Measurements from ENCODE around the gene CNN2. TPM values are rescaled to one million over a fixed set of nuclear protein-coding genes. Genes with fewer than 3 reads are reported as not detected.

The CNN2 gene
- polyA plus RNA-seq, 1 donor from 2014 or later: 42.8 TPM

DNA sequence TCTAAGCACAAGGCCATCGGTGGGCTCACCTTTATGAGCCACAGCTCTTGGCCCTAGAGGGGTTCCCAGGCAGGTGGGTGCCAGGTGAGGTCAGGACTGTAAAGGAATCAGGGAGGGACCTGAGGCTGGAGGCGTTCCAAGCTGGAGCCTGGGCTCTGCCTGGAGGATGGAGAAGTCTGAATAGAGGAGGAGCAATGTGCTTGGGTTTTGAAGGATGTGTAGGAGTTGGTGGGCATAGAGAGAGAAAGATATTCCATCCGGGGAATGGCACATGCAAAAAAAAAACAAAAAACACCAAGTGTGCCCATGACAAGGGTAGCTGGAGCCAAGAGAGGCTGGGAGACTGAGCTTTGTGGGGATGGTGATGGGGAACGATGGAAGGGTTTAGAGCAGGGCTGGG lies 23.8 kb upstream of the CNN2 start:
- H3K27ac ChIP-seq (ENCODE audit: low read length): no peak overlapping the region
- no peaks in the 10 kb centered on the region for H3K79me2 ChIP-seq (replicated peaks; ENCODE audit: insufficient read depth, low read length)
- no peaks in the 10 kb centered on the region for H3F3A ChIP-seq (ENCODE audit: insufficient read depth, low read length, poor library complexity, severe bottlenecking)
- no peak overlapping the region for H3K4me2 ChIP-seq (ENCODE audit: low read length)
- no peaks in the 10 kb centered on the region for H3K9me2 ChIP-seq (ENCODE audit: insufficient read depth, low read length)
- H3K9me3 ChIP-seq (ENCODE audit: low read length): no peaks in the 10 kb centered on the region
- H2AFZ ChIP-seq (ENCODE audit: low read depth, low read length): no peak overlapping the region
- H3K9ac ChIP-seq (ENCODE audit: low read length): no peak overlapping the region
- H4K20me1 ChIP-seq (ENCODE audit: insufficient read depth): no peaks in the 10 kb centered on the region
- TF ChIP-seq, protein P1, sequence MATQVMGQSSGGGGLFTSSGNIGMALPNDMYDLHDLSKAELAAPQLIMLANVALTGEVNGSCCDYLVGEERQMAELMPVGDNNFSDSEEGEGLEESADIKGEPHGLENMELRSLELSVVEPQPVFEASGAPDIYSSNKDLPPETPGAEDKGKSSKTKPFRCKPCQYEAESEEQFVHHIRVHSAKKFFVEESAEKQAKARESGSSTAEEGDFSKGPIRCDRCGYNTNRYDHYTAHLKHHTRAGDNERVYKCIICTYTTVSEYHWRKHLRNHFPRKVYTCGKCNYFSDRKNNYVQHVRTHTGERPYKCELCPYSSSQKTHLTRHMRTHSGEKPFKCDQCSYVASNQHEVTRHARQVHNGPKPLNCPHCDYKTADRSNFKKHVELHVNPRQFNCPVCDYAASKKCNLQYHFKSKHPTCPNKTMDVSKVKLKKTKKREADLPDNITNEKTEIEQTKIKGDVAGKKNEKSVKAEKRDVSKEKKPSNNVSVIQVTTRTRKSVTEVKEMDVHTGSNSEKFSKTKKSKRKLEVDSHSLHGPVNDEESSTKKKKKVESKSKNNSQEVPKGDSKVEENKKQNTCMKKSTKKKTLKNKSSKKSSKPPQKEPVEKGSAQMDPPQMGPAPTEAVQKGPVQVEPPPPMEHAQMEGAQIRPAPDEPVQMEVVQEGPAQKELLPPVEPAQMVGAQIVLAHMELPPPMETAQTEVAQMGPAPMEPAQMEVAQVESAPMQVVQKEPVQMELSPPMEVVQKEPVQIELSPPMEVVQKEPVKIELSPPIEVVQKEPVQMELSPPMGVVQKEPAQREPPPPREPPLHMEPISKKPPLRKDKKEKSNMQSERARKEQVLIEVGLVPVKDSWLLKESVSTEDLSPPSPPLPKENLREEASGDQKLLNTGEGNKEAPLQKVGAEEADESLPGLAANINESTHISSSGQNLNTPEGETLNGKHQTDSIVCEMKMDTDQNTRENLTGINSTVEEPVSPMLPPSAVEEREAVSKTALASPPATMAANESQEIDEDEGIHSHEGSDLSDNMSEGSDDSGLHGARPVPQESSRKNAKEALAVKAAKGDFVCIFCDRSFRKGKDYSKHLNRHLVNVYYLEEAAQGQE (IDR thresholded peaks at IDR 0.05; ENCODE audit: borderline replicate concordance): no peak
- no peak for TF ChIP-seq EP300 (conservative IDR thresholded peaks at IDR 0.05; ENCODE audit: poor library complexity, severe bottlenecking)
- no peak for TF ChIP-seq POLR2AphosphoS5 (IDR thresholded peaks at IDR 0.05)
- TF ChIP-seq, protein P2, sequence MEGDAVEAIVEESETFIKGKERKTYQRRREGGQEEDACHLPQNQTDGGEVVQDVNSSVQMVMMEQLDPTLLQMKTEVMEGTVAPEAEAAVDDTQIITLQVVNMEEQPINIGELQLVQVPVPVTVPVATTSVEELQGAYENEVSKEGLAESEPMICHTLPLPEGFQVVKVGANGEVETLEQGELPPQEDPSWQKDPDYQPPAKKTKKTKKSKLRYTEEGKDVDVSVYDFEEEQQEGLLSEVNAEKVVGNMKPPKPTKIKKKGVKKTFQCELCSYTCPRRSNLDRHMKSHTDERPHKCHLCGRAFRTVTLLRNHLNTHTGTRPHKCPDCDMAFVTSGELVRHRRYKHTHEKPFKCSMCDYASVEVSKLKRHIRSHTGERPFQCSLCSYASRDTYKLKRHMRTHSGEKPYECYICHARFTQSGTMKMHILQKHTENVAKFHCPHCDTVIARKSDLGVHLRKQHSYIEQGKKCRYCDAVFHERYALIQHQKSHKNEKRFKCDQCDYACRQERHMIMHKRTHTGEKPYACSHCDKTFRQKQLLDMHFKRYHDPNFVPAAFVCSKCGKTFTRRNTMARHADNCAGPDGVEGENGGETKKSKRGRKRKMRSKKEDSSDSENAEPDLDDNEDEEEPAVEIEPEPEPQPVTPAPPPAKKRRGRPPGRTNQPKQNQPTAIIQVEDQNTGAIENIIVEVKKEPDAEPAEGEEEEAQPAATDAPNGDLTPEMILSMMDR (IDR thresholded peaks at IDR 0.05; ENCODE audit: poor library complexity, severe bottlenecking): no peak
- TF ChIP-seq MXI1 (conservative IDR thresholded peaks at IDR 0.05; ENCODE audit: poor library complexity, severe bottlenecking): no peak
- TF ChIP-seq SMC3 (conservative IDR thresholded peaks at IDR 0.05; ENCODE audit: poor library complexity): no peak
- no peak for TF ChIP-seq EZH2 (IDR thresholded peaks at IDR 0.05; ENCODE audit: borderline replicate concordance, insufficient read depth, low read length, poor library complexity, severe bottlenecking)
- no peak for TF ChIP-seq RAD21 (conservative IDR thresholded peaks at IDR 0.05)
- no peak for TF ChIP-seq TAF1 (IDR thresholded peaks at IDR 0.05; ENCODE audit: low read depth)
- H3K27me3 ChIP-seq (ENCODE audit: insufficient read depth, low read depth, low read length): peaks cover 25% of the 10 kb centered on the region
- H3K36me3 ChIP-seq (ENCODE audit: insufficient read depth, low read length): no peaks in the 10 kb centered on the region
- H3K4me3 ChIP-seq (ENCODE audit: low read length): no peak overlapping the region

DNA sequence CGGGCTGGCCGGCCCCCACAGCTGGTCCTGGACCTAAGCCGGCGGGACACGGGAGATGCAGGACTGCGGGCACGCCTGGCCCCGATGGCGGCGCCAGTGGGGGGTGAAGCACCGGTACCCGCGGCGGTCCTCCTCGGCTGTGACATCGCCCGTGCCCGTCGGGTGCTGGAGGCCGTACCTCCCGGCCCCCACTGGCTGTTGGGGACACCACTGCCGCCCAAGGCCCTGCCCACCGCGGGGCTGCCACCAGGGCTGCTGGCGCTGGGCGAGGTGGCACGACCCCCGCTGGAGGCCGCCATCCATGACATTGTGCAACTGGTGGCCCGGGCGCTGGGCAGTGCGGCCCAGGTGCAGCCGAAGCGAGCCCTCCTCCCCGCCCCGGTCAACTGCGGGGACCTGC lies 23.1 kb upstream of the CNN2 start:
- no peaks in the 10 kb centered on the region for H3K9me2 ChIP-seq (ENCODE audit: insufficient read depth, low read length)
- H3K9ac ChIP-seq (ENCODE audit: low read length): no peak overlapping the region
- no peaks in the 10 kb centered on the region for H3K9me3 ChIP-seq (ENCODE audit: low read length)
- H3K36me3 ChIP-seq (ENCODE audit: insufficient read depth, low read length): no peaks in the 10 kb centered on the region
- no peak overlapping the region for H2AFZ ChIP-seq (ENCODE audit: low read depth, low read length)
- no peaks in the 10 kb centered on the region for H3K79me2 ChIP-seq (replicated peaks; ENCODE audit: insufficient read depth, low read length)
- no peaks in the 10 kb centered on the region for H4K20me1 ChIP-seq (ENCODE audit: insufficient read depth)
- peaks cover 25% of the 10 kb centered on the region for H3K27me3 ChIP-seq (ENCODE audit: insufficient read depth, low read depth, low read length)
- no peaks in the 10 kb centered on the region for H3F3A ChIP-seq (ENCODE audit: insufficient read depth, low read length, poor library complexity, severe bottlenecking)
- H3K4me2 ChIP-seq (ENCODE audit: low read length): no peak overlapping the region
- no peak overlapping the region for H3K4me3 ChIP-seq (ENCODE audit: low read length)
- H3K27ac ChIP-seq (ENCODE audit: low read length): no peak overlapping the region
- no peak for TF ChIP-seq TAF1 (IDR thresholded peaks at IDR 0.05; ENCODE audit: low read depth)
- TF ChIP-seq SMC3 (conservative IDR thresholded peaks at IDR 0.05; ENCODE audit: poor library complexity): no peak
- TF ChIP-seq, protein P2 (IDR thresholded peaks at IDR 0.05; ENCODE audit: poor library complexity, severe bottlenecking): no peak
- TF ChIP-seq, protein P1 (IDR thresholded peaks at IDR 0.05; ENCODE audit: borderline replicate concordance): no peak
- no peak for TF ChIP-seq RAD21 (conservative IDR thresholded peaks at IDR 0.05)

All from neural cell (in vitro differentiated cells).